Progenitor cell of endocrine pancreas (in vitro differentiated cells): ENCODE measurements around the gene C1QTNF1. TPM values are rescaled to one million over a fixed set of nuclear protein-coding genes. Genes with fewer than 3 reads are reported as not detected.
A peak's percentile ranks its signal among the peaks of the same experiment; 100 is the strongest.

Source experiments
- DNase-seq: peaks from one replicate; pipeline ENCODE4 v3.0.0; 2021; ENCODE audit warnings: low spot score; ENCODE audit not compliant: unreplicated experiment
- H3K27ac Mint-ChIP-seq: 2 replicates; pipeline ENCODE4 v1.8.0; 2021; ENCODE audit warnings: mild to moderate bottlenecking, moderate library complexity, mixed read lengths
- H3K27me3 Mint-ChIP-seq: 2 replicates; pipeline ENCODE4 v1.8.0; 2021; ENCODE audit warnings: mixed read lengths
- H3K36me3 Mint-ChIP-seq: 2 replicates; pipeline ENCODE4 v1.8.0; 2022; ENCODE audit warnings: mixed read lengths; ENCODE audit not compliant: insufficient read depth
- H3K4me1 Mint-ChIP-seq: 2 replicates; pipeline ENCODE4 v1.8.0; 2021; ENCODE audit warnings: low read depth, mixed read lengths
- H3K4me3 Mint-ChIP-seq: 2 replicates; pipeline ENCODE4 v1.8.0; 2021; ENCODE audit warnings: low read depth, mild to moderate bottlenecking, moderate library complexity, mixed read lengths
- H3K9me3 Mint-ChIP-seq: 2 replicates; pipeline ENCODE4 v1.8.0; 2021; ENCODE audit warnings: low read depth, mixed read lengths
- CTCF ChIP-seq: fragments of 200-600 bp; sonication (generic); IDR thresholded peaks from one replicate; pipeline ENCODE4 v1.5.0; 2021; ENCODE audit warnings: antibody characterized with exemption, mild to moderate bottlenecking; ENCODE audit not compliant: unreplicated experiment
- long read RNA-seq: library from polyadenylated mRNA; unstranded; transcript quantifications from one replicate; pipeline ENCODE4 v2.0.0, GENCODE V29; 2020
- total RNA-seq: library from RNA; stranded (reverse); gene quantifications from 2 replicates; pipeline ENCODE4 v1.2.1, GENCODE V29; 2021

The C1QTNF1 gene
- total RNA-seq = 0.67 and 2.0 TPM in 2 replicates
- long read RNA-seq = 0 reads

- peaks cover 21% of the 10 kb centered on the region for H3K4me1 Mint-ChIP-seq
- no peaks in the 10 kb centered on the region for H3K36me3 Mint-ChIP-seq
- peak; percentile 66 for TF ChIP-seq CTCF
- H3K9me3 Mint-ChIP-seq = no peaks in the 10 kb centered on the region
- no peak within 1 kb of the TSS for H3K27ac Mint-ChIP-seq
- peak; percentile 56 for DNase-seq
- peak within 1 kb of the TSS; percentile 78 for H3K4me3 Mint-ChIP-seq
- peaks cover 71% of the 10 kb centered on the region for H3K27me3 Mint-ChIP-seq
These were observed at the start of gene C1QTNF1 for GRCh38 chr17:79023886-79024771. Gene C1QTNF1, plus strand, starts transcription at chr17:79024169. Its CDS starts 19,800 bp downstream, at chr17:79043969.

GRCh38 chr17:78974635-78975591, 49.1 kb upstream of the C1QTNF1 start:
- peaks cover 4% of the 10 kb centered on the region for H3K4me1 Mint-ChIP-seq
- no peaks in the 10 kb centered on the region for H3K9me3 Mint-ChIP-seq
- H3K27ac Mint-ChIP-seq = peak overlapping the region; percentile 69
- no peak for DNase-seq
- no peaks in the 10 kb centered on the region for H3K36me3 Mint-ChIP-seq
- no peak overlapping the region for H3K4me3 Mint-ChIP-seq
- H3K27me3 Mint-ChIP-seq = peaks cover 2% of the 10 kb centered on the region
- no peak for TF ChIP-seq CTCF

- no peaks in the 10 kb centered on the region for H3K9me3 Mint-ChIP-seq
- peaks cover 3% of the 10 kb centered on the region for H3K4me1 Mint-ChIP-seq
- H3K4me3 Mint-ChIP-seq = no peak overlapping the region
- TF ChIP-seq CTCF = no peak
- no peaks in the 10 kb centered on the region for H3K27me3 Mint-ChIP-seq
- no peak for DNase-seq
- no peaks in the 10 kb centered on the region for H3K36me3 Mint-ChIP-seq
- no peak overlapping the region for H3K27ac Mint-ChIP-seq
These were observed 46.9 kb upstream of the C1QTNF1 start for GRCh38 chr17:78976907-78977680.

- H3K27me3 Mint-ChIP-seq = no peaks in the 10 kb centered on the region
- H3K4me1 Mint-ChIP-seq = peaks cover 3% of the 10 kb centered on the region
- H3K27ac Mint-ChIP-seq = no peak overlapping the region
- no peak for TF ChIP-seq CTCF
- H3K36me3 Mint-ChIP-seq = no peaks in the 10 kb centered on the region
- H3K4me3 Mint-ChIP-seq = no peak overlapping the region
- H3K9me3 Mint-ChIP-seq = no peaks in the 10 kb centered on the region
- DNase-seq = no peak
These were observed 46.4 kb upstream of the C1QTNF1 start for GRCh38 chr17:78977681-78977943.
